ENCODE data around the gene PLEKHA4. TPM values are rescaled to one million over a fixed set of nuclear protein-coding genes. Genes with fewer than 3 reads are reported as not detected.

The PLEKHA4 gene
- total RNA-seq, 1 experiment from 2014 or later, result 4.2 TPM

- no peaks in the 10 kb centered on the region for H3K36me3 ChIP-seq (ENCODE audit: control insufficient read depth, insufficient read depth, low read length)
- no peak overlapping the region for H3K27ac ChIP-seq (ENCODE audit: low read length)
- H3K4me3 ChIP-seq (ENCODE audit: low read depth in 2 of 2, low read length in 2 of 2), result no peak overlapping the region
- ATAC-seq, result no peak
- no TSS peak for BruUV-seq (replicated peaks)
- POLR2A ChIA-PET, result no interaction called here
- in situ Hi-C loops (cut with HindIII; ENCODE audit: low pct_unique_long_range_greater_than_20kb, low sequenced_read_pairs), result no loop called here
- H3K4me1 ChIP-seq (ENCODE audit: control insufficient read depth, insufficient read depth, low read length), result no peaks in the 10 kb centered on the region; the same call in 1 of the 2 replicates
- CTCF ChIA-PET, result no interaction called here
- no peak for DNase-seq (ENCODE audit: low read depth, low spot score)
- no peaks in the 10 kb centered on the region for H3K9me3 ChIP-seq (ENCODE audit: control insufficient read depth, insufficient read depth, low read depth, low read length)
- TF ChIP-seq CTCF (IDR thresholded peaks at IDR 0.05), result no peak
- no peak for TF ChIP-seq SIN3A (IDR thresholded peaks at IDR 0.05; ENCODE audit: borderline replicate concordance, insufficient read depth, low read depth, low read length)
- TF ChIP-seq, protein P1, sequence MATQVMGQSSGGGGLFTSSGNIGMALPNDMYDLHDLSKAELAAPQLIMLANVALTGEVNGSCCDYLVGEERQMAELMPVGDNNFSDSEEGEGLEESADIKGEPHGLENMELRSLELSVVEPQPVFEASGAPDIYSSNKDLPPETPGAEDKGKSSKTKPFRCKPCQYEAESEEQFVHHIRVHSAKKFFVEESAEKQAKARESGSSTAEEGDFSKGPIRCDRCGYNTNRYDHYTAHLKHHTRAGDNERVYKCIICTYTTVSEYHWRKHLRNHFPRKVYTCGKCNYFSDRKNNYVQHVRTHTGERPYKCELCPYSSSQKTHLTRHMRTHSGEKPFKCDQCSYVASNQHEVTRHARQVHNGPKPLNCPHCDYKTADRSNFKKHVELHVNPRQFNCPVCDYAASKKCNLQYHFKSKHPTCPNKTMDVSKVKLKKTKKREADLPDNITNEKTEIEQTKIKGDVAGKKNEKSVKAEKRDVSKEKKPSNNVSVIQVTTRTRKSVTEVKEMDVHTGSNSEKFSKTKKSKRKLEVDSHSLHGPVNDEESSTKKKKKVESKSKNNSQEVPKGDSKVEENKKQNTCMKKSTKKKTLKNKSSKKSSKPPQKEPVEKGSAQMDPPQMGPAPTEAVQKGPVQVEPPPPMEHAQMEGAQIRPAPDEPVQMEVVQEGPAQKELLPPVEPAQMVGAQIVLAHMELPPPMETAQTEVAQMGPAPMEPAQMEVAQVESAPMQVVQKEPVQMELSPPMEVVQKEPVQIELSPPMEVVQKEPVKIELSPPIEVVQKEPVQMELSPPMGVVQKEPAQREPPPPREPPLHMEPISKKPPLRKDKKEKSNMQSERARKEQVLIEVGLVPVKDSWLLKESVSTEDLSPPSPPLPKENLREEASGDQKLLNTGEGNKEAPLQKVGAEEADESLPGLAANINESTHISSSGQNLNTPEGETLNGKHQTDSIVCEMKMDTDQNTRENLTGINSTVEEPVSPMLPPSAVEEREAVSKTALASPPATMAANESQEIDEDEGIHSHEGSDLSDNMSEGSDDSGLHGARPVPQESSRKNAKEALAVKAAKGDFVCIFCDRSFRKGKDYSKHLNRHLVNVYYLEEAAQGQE (IDR thresholded peaks at IDR 0.05; ENCODE audit: insufficient read depth in 1 of 2, low read depth in 2 of 2, low read length in 1 of 2), result no peak
- no peak for TF ChIP-seq POLR2AphosphoS5 (IDR thresholded peaks at IDR 0.05; ENCODE audit: low read depth, low read length)
- no peak for TF ChIP-seq TCF7L2 (IDR thresholded peaks at IDR 0.05; ENCODE audit: low read depth, low read length)
- no peaks in the 10 kb centered on the region for H3K27me3 ChIP-seq (ENCODE audit: control insufficient read depth, insufficient read depth, low read length)
- intact Hi-C loops (cut with micrococcal nuclease; ENCODE audit: unreplicated experiment), result no loop called here
Observed at GRCh38 chr19:48818234-48818820, 50.1 kb downstream of the PLEKHA4 start.

GRCh38 chr19:48817585-48818124 lies 50.8 kb downstream of the PLEKHA4 start:
- H3K27ac ChIP-seq (ENCODE audit: low read length), result no peak overlapping the region
- no peaks in the 10 kb centered on the region for H3K9me3 ChIP-seq (ENCODE audit: control insufficient read depth, insufficient read depth, low read depth, low read length)
- ATAC-seq, result no peak
- DNase-seq (ENCODE audit: low read depth, low spot score), result no peak
- no peak overlapping the region for H3K4me3 ChIP-seq (ENCODE audit: low read depth in 2 of 2, low read length in 2 of 2)
- no peaks in the 10 kb centered on the region for H3K27me3 ChIP-seq (ENCODE audit: control insufficient read depth, insufficient read depth, low read length)
- intact Hi-C loops (cut with micrococcal nuclease; ENCODE audit: unreplicated experiment), result no loop called here
- in situ Hi-C loops (cut with HindIII; ENCODE audit: low pct_unique_long_range_greater_than_20kb, low sequenced_read_pairs), result no loop called here
- TF ChIP-seq CTCF (IDR thresholded peaks at IDR 0.05) (no peak), TCF7L2 (IDR thresholded peaks at IDR 0.05; ENCODE audit: low read depth, low read length) (no peak), SIN3A (IDR thresholded peaks at IDR 0.05; ENCODE audit: borderline replicate concordance, insufficient read depth, low read depth, low read length) (no peak), POLR2AphosphoS5 (IDR thresholded peaks at IDR 0.05; ENCODE audit: low read depth, low read length) (no peak)
- TF ChIP-seq, protein P1 (IDR thresholded peaks at IDR 0.05; ENCODE audit: insufficient read depth in 1 of 2, low read depth in 2 of 2, low read length in 1 of 2), result no peak
- H3K4me1 ChIP-seq (ENCODE audit: control insufficient read depth, insufficient read depth, low read length), result no peaks in the 10 kb centered on the region; the same call in 1 of the 2 replicates
- ChIA-PET CTCF (no interaction called here), POLR2A (no interaction called here)
- BruUV-seq (replicated peaks), result no TSS peak
- no peaks in the 10 kb centered on the region for H3K36me3 ChIP-seq (ENCODE audit: control insufficient read depth, insufficient read depth, low read length)
